ENCODE data around the gene PIP5K1B. TPM values are rescaled to one million over a fixed set of nuclear protein-coding genes. Genes with fewer than 3 reads are reported as not detected.
"Not testable (repeated sequence)": the region's sequence is repeated elsewhere in the genome, so short reads cannot be mapped to it uniquely, and the experiment has no call there.

PIP5K1B gene
- polyA plus RNA-seq, 1 donor (not counting 4 experiments of a cell fraction or from before 2014, with no cell fraction given) = not detected

- Histone ChIP-seq H3K79me2 (ENCODE audit: control insufficient read depth, insufficient read depth, low read length) (no peaks in the 10 kb centered on the region), H3K36me3 (ENCODE audit: control insufficient read depth in 2 of 2, extremely low read depth in 1 of 2, insufficient read depth in 2 of 2, low read length in 2 of 2) (no peaks in the 10 kb centered on the region), H4K20me1 (ENCODE audit: control insufficient read depth, extremely low read depth, insufficient read depth, low read length) (no peaks in the 10 kb centered on the region), H2AFZ (ENCODE audit: control insufficient read depth, low read length) (no peak overlapping the region), H3K4me3 (ENCODE audit: control insufficient read depth in 2 of 3, extremely low read depth in 1 of 3, insufficient read depth in 2 of 3, low read depth in 1 of 3, low read length in 3 of 3) (no peak overlapping the region), H3K9me3 (ENCODE audit: control insufficient read depth, low read depth, low read length) (no peaks in the 10 kb centered on the region), H3K27me3 (ENCODE audit: control insufficient read depth, extremely low read depth, insufficient read depth, low read length) (no peaks in the 10 kb centered on the region), H3K27ac (ENCODE audit: control insufficient read depth, insufficient read depth, low read length) (no peak overlapping the region), H3K4me1 (ENCODE audit: control insufficient read depth, extremely low read depth, insufficient read depth, low read length) (no peaks in the 10 kb centered on the region), H3K9me1 (ENCODE audit: control insufficient read depth, extremely low read depth, insufficient read depth, low read length) (no peaks in the 10 kb centered on the region), H3K9ac (ENCODE audit: control insufficient read depth, extremely low read depth, insufficient read depth, low read length) (no peak overlapping the region), H3K4me2 (ENCODE audit: control insufficient read depth, extremely low read depth, insufficient read depth, low read depth, low read length) (no peak overlapping the region)
- dilution Hi-C loops (cut with MboI; ENCODE audit: extremely low pct_ligation_motif_present, low sequenced_read_pairs) = loop anchor here (25.0 kb wide), 1 partner anchor 371 kb away; no protein-coding TSS in a partner anchor
- TF ChIP-seq EZH2 (IDR thresholded peaks at IDR 0.05; ENCODE audit: low read length) (no peak), CTCF (optimal IDR thresholded peaks at IDR 0.05 in 1 of 3, IDR thresholded peaks at IDR 0.05 in 1 of 3, conservative IDR thresholded peaks at IDR 0.05 in 1 of 3; ENCODE audit: extremely low read depth in 1 of 3, insufficient read depth in 2 of 3, low read length in 3 of 3) (no peak)
- DNase-seq (ENCODE audit: low read depth, low spot score) (no peak), FAIRE-seq (no peak)
These were observed 278.7 kb downstream of the PIP5K1B start for GRCh38 chr9:68983522-68984424.

GRCh38 chr9:68986949-68987348, 281.9 kb downstream of the PIP5K1B start:
- H3K9me3 ChIP-seq (ENCODE audit: control insufficient read depth, low read depth, low read length); H3K9ac ChIP-seq (ENCODE audit: control insufficient read depth, extremely low read depth, insufficient read depth, low read length): not testable (repeated sequence)

More at GRCh38 chr9:68986949-68987348, 281.9 kb downstream of the PIP5K1B start:
- not testable (repeated sequence) for FAIRE-seq; H3K4me3 ChIP-seq (ENCODE audit: control insufficient read depth in 2 of 3, extremely low read depth in 1 of 3, insufficient read depth in 2 of 3, low read depth in 1 of 3, low read length in 3 of 3); H3K27me3 ChIP-seq (ENCODE audit: control insufficient read depth, extremely low read depth, insufficient read depth, low read length); H3K4me1 ChIP-seq (ENCODE audit: control insufficient read depth, extremely low read depth, insufficient read depth, low read length); H3K36me3 ChIP-seq (ENCODE audit: control insufficient read depth in 2 of 2, extremely low read depth in 1 of 2, insufficient read depth in 2 of 2, low read length in 2 of 2); H3K4me2 ChIP-seq (ENCODE audit: control insufficient read depth, extremely low read depth, insufficient read depth, low read depth, low read length); H3K79me2 ChIP-seq (ENCODE audit: control insufficient read depth, insufficient read depth, low read length); DNase-seq (ENCODE audit: low read depth, low spot score); H2AFZ ChIP-seq (ENCODE audit: control insufficient read depth, low read length); H3K9me1 ChIP-seq (ENCODE audit: control insufficient read depth, extremely low read depth, insufficient read depth, low read length); H3K27ac ChIP-seq (ENCODE audit: control insufficient read depth, insufficient read depth, low read length); H4K20me1 ChIP-seq (ENCODE audit: control insufficient read depth, extremely low read depth, insufficient read depth, low read length)
- dilution Hi-C loops (cut with MboI; ENCODE audit: extremely low pct_ligation_motif_present, low sequenced_read_pairs) = loop anchor here (25.0 kb wide), 1 partner anchor 375 kb away; no protein-coding TSS in a partner anchor
